ENCODE measurements around the gene HNF1A.

DNA sequence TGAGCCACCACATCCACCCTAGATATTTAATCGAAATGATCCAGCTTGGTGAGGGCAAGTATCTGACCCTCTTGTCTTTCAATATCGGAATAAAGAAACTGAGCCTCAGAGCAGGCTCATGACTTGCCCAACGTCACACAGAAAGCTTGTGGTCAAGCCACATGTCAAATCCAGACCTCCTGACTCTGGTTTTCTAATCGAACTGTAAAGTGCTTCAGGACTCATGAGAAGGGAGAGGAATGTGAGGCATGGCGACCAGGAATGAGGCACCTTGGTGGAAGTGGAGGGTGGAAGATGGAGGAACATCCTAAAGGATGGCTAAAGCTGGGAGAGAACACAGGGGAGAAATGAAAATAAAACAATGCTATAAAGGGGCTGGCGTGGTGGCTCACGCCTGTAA lies 46.3 kb upstream of the HNF1A start:
- TF ChIP-seq, protein P1, sequence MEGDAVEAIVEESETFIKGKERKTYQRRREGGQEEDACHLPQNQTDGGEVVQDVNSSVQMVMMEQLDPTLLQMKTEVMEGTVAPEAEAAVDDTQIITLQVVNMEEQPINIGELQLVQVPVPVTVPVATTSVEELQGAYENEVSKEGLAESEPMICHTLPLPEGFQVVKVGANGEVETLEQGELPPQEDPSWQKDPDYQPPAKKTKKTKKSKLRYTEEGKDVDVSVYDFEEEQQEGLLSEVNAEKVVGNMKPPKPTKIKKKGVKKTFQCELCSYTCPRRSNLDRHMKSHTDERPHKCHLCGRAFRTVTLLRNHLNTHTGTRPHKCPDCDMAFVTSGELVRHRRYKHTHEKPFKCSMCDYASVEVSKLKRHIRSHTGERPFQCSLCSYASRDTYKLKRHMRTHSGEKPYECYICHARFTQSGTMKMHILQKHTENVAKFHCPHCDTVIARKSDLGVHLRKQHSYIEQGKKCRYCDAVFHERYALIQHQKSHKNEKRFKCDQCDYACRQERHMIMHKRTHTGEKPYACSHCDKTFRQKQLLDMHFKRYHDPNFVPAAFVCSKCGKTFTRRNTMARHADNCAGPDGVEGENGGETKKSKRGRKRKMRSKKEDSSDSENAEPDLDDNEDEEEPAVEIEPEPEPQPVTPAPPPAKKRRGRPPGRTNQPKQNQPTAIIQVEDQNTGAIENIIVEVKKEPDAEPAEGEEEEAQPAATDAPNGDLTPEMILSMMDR (IDR thresholded peaks at IDR 0.05) = no peak
- no peak for TF ChIP-seq ZFX (IDR thresholded peaks at IDR 0.05; ENCODE audit: borderline replicate concordance)

Data from 22Rv1 (cell line).